ENCODE measurements around the gene MS4A1.
"Not testable (repeated sequence)": the region's sequence is repeated elsewhere in the genome, so short reads cannot be mapped to it uniquely, and the experiment has no call there.

The MS4A1 gene

DNA sequence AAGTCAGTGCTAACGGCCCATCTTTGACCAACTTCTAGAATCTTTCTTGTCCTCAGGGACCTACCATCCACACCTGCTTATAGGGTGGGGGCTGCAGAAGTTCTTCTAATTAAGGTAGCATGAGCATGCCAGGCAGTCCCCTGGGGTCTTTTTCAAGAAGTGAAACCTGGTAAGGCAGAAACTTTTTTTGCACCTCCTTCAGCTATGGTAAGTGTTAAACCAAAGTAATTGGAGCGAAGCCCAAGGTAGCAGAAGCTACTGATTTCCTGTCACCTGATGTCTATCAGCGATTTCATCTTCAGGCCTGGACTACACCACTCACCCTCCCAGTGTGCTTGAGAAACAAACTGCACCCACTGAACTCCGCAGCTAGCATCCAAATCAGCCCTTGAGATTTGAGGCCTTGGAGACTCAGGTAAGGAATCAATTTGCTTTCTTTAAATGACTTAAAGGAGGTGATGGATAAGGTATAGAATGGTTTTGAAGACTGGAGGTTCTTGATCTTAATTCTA, at the start of gene MS4A1:
TSS of gene MS4A1 (plus strand) at position 317 of the 512 bp plus-strand sequence. CDS start 6,528 bp downstream, outside the sequence.
- DNase-seq (ENCODE audit: low spot score): no peak

DNA sequence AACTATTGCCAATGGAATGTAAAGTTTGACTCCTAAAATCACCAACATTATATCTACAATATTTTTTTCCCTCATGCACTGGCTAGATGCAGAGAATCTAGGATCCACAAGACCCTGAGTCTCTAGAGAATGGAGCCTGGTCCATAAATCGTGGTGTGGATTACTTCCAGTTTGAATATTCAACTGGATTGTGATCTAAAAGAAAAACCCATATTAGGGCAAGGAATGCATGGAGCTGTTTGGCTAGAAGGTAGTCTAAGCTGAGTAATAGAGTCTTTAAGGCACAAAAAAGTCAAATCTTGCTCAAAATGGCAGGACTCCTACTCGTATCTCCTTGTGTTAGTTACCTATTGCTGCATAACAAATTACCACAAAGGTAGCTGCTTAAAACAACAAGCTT, 35.6 kb upstream of the MS4A1 start:
- DNase-seq (ENCODE audit: low spot score): no peak

DNA sequence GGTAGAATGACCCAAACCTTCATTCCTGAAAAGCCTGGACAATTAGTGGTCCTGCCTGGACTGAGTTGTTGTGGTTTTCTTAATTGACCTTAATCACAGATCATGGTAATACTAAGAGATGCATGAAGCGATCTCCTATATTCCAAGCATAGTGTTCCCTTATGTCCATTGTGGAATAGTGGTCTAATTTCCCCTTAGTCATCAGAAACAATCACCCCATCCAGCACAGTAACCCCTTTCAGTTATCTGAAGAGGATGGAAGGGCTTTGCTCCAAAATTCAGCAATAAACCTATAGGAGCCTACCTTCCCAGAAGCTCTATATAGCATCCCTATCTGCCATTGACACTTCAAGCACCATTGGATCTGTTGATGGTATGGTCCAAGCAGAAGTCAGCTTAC, 33.0 kb upstream of the MS4A1 start:
- DNase-seq (ENCODE audit: low spot score): no peak

DNA sequence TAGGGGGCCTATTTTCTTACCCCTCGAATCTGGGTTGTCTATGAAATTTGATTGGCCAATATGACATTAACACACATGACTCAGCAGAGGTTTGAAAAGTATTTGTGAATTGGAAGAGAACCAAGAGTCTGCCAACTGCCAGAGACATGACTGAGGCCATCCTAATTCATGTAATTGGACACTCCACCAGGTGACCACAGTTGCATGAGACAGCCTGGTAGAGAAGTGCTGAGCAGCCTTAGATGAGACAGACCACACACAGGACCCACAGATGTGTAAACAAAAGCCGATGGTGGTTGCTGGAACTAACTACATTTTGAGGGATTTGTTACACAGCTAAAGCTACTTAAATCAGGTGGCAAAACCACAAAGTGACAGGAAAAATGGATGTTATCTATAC, 27.1 kb upstream of the MS4A1 start:
- no peak for DNase-seq (ENCODE audit: low spot score)

DNA sequence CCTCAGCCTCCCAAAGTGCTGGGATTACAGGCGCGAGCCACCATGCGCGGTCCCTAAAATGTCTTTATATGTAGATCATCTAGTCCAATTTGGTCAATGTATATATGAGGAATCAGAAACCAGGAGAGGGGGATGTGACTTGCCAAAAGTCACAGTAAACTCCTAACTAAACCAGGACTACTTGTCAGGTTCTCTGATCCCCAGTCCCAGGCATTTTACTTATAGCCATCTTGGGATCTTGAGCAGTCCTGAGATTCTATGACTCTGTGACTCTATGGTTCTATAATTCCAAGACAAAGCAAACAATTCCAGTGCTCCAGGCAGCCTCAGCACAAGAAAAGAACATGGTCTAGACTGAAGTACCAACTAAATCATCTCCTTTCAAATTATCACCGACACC, 26.4 kb upstream of the MS4A1 start, which contains the start of gene MS4A5:
TSS of gene MS4A5 (plus strand) at position 301 of the 400 bp plus-strand sequence. CDS start 103 bp downstream, outside the sequence.
- no peak for DNase-seq (ENCODE audit: low spot score)

DNA sequence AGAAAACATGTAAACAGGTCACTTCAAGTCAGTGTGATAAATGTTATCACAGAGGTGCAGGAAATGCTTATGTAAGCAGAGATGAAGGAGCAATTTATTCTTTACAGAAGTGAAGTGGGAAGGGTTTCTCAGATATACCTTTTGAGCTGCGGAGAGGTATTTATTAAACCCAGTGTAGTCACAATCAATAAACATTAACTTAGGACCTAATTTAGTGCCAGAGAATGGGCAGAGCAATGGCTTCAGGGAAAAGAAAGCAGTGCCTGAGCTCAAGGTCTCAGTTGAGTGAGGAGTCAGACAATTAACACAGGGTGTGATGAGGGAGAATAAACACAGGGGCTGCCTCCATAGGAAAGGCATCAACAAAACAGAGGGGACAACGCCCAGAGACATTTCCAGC, 24.4 kb upstream of the MS4A1 start:
- no peak for DNase-seq (ENCODE audit: low spot score)

DNA sequence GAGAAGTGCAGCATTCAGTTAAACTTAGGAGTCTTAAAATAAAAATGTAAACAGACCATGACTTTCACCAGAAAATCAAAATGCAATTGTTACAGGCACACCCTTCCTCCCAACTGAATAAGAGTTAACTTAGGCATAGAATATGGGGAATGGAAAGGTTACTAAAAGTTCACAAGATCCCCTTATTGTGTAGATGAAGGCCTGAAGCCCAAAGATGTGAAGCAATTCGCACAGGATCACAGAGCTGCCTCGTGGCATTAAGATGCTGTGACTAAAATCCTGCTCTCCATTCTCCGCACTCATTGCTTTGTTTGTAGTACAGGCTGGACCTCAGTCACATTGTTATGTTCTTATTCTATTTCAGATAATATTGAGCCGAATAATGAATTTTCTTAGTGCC, 22.2 kb upstream of the MS4A1 start:
- DNase-seq (ENCODE audit: low spot score): no peak

DNA sequence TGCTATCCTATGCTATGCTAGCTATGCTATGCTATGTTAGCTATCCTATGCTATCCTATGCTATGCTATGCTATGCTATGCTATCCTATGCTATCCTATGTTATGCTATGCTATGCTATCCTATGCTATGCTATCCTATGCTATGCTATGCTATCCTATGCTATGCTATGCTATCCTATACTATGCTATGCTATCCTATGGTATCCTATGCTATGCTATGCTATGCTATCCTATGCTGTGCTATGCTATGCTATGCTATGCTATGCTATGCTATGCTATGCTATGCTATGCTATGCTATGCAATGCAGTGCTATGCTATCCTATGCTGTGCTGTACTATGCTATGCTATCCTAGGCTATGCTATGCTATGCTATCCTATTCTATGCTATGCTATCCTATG, 8.6 kb upstream of the MS4A1 start:
- DNase-seq (ENCODE audit: low spot score): no peak

DNA sequence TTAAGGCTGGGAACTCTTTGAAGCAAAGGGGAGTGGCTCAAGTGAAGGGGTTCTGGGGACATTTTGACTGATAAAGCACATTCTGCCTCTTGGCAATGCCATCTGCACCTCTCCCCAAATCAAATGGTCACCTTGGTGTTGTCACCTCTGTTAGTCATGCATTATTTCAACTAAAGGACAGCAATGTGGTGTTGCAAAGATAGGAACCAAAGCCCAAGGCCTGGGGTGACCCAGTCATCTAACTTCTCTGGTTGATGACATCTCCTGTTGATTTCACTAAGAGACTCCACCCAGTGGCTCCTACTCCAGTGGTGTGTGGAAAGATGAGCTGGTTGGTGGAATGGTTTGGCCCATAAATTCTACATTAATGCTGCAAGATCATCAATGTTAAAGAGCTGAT, 7.8 kb upstream of the MS4A1 start:
- no peak for DNase-seq (ENCODE audit: low spot score)

DNA sequence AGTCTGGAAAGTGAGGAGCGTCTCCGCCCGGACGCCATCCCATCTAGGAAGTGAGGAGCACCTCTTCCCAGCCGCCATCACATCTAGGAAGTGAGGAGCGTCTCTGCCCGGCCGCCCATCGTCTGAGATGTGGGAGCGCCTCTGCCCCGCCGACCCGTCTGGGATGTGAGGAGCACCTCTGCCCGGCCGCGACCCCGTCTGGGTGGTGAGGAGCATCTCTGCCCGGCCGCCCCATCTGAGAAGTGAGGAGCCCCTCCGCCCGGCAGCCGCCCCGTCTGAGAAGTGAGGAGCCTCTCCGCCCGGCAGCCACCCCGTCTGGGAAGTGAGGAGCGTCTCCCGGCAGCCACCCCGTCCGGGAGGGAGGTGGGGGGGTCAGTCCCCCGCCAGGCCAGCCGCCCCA, 4.5 kb upstream of the MS4A1 start:
- DNase-seq (ENCODE audit: low spot score): not testable (repeated sequence)

DNA sequence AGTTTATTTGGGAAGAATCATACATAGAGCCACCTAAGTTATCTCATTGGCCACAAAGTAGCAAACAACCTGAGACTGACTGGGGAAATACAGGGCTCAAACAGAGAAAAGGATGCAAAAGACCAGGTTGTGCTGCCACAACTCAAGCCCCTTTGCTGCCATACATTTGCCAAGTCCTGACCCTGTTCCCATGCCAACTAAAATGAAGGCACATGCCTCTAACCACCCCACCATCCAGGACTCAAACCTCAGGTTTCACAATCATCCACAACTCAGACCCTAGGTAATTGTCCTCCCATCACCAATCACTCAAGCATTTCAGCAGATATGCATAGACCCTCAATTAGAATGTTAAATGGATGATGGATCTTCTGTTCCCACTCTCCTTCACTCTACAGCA, 1.4 kb upstream of the MS4A1 start:
- no peak for DNase-seq (ENCODE audit: low spot score)

DNA sequence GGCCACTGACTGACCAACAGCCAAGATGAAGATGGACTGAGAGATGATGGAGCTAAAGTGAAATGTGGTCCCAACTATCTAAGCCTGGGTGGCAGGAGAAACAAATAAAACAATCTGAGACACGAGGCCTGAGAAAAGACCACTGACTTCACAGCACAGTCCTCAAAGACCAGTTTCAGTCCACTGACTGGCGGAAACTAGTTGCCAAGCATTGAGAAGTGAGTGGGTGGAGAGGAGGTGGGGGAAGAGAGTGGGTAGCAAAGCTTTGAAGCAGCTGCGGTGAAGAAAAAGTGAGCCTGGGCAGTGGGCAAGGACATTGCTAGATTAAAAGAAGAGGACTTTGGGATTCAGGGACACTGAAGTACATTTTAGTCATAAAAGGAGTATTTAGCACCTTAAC, 1.9 kb downstream of the MS4A1 start:
- no peak for DNase-seq (ENCODE audit: low spot score)

DNA sequence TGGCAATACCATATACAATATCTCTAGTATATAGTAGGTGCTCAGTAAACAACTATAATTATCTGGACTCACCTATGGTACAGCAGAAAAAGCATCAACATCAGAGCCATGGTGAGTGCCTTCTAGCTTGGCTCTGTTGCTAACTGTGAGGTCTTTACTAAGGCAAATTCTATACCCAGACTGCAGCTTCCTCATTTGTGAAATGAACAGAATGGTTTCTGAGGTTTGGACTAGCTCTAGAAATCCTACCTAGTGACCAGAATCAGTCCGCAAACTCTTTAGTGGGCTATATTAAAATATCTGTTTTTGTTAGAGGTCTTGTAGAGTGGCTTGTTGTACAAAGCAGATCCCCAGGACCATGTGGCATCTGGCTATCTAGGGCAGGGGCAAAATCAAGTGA, 3.7 kb downstream of the MS4A1 start:
- no peak for DNase-seq (ENCODE audit: low spot score)

DNA sequence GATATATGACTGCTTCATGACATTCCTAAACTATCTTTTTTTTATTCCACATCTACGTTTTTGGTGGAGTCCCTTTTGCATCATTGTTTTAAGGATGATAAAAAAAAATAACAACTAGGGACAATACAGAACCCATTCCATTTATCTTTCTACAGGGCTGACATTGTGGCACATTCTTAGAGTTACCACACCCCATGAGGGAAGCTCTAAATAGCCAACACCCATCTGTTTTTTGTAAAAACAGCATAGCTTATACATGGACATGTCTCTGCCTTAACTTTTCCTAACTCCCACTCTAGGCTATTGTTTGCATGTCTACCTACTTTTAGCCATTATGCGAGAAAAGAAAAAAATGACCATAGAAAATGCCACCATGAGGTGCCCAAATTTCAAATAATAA, 13.2 kb downstream of the MS4A1 start:
- DNase-seq (ENCODE audit: low spot score): no peak

DNA sequence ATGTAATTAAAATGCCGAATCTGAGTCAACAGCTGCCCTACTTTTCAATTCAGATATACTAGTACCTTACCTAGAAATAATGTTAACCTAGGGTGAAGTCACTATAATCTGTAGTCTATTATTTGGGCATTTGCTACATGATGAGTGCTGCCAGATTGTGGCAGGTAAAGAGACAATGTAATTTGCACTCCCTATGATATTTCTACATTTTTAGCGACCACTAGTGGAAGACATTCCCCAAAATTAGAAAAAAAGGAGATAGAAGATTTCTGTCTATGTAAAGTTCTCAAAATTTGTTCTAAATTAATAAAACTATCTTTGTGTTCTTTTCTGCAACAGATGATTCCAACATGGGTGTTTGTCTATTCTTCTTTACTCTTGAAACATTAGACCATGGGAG, 14.1 kb downstream of the MS4A1 start:
- no peak for DNase-seq (ENCODE audit: low spot score)

DNA sequence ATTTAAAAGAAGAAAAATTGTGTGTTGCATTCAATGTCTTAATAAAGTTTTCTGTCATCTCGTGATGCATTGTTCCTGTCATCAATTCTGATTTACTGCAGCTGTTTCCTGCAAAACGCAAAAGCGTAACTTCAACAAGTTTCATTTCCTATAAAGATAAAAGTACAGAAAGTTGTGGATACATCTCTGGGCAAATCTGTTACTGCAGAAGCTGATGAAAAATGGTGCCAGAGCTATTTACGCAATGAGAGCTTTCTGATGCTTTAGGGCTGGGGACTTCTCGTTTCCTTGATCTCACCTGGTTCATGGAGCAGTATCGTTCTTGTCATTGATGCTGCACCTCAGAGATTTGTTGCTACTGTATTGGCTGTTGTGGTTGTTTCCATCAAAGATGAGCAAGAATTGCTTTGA, 21.4 kb downstream of the MS4A1 start:
- no peak for DNase-seq (ENCODE audit: low spot score)

DNA sequence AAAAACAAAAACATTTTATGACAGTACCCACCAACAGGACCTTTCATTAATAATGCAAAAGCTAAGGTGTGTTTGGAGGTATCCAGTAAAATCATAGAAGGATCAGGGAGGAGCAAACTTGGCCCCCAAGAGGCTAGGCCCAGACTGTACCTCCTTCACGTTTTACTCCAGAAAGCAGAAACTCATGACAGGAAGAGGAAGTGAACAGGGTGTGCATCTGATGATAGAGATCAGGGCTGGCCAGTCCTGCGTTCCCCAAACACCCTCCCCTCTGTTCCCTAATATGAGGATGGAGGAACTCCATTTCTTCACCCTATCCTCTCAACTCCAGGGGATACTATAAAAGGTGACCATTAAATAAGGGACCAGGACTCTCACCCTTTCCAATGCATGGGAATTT, 26.7 kb downstream of the MS4A1 start:
- DNase-seq (ENCODE audit: low spot score): no peak

DNA sequence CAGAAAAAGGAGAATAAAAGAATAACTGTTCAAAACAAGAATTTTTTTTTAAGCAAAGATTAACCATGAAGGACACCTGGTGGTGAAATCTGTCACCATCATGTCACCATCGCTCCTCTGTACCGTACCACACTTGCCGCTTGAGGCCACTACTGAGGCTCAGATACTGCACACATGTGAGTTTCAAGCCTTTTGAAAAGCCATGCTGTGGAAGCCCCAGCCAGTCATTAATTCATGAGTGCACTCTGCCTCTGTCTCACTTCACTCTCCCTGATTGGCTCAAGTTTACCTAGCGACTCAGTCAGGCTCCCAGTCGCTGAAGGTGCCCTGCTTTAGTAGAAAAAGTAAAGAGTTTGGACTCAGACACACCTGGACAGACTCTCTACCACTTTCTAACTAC, 30.3 kb downstream of the MS4A1 start:
- DNase-seq (ENCODE audit: low spot score): peak; percentile 18

DNA sequence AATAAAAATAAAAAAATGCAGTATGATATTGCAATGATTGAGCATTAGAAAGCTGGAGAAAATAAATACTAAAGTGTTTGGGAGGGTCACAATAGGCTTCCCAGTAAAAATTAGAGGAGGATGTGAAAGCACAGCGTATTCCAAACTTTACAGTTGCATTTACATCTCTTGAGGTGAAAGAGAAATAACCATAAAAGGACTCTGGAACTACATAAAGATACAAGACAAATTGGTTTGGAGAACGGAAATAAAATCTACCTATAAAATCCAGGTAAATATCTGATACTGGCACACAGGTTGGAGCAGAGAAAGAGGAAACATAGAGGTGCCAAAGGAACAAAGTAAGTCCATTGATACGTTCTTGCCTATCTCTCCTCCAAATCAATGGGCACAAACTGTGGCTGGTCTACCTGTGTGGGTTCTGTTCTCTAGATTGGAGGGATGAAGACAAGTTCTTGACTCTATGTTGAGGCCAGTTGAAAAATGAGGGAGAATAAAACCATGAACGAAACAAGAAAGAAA, 36.9 kb downstream of the MS4A1 start, which contains the start of gene MS4A12:
TSS of gene MS4A12 (plus strand) at position 291 of the 522 bp plus-strand sequence. CDS start 4,541 bp downstream, outside the sequence.
- DNase-seq (ENCODE audit: low spot score): no peak

DNA sequence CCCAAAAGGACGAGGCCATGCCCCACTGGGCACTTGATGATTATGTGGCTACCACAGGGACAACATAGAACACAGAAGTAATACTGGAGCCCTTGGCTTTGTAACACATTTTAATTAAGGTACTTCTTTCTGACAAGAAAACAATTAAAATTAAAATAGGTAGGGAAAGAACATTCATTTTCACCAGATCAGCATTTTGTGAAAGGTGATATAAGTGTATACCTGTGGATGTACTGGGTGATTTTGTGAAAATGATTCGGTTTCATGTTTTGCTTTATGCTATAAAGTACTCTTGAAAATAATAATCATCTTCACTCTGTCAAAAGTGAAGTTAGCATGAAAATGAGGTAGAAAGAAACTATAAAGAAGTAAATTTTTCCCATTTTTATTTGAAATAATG, 37.8 kb downstream of the MS4A1 start:
- no peak for DNase-seq (ENCODE audit: low spot score)

DNA sequence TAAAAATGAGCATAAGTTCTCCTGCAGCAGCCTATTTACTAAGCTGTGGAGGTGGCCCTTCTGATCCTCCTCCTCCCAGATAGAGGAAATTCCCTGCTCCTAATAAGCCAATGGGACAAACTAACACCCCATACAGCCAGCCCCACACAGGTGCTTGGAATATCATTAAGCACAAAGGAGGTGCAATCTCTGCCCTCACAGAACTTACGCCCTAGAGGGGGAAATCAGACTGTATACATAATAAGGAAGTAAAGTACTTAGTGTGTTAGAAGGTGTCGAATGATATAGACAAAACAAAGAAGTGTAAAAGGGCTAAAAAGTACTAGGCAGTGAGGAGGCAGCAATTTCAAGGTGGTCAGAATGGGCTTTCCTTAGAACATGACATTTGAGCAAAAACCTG, 42.8 kb downstream of the MS4A1 start:
- DNase-seq (ENCODE audit: low spot score): no peak

DNA sequence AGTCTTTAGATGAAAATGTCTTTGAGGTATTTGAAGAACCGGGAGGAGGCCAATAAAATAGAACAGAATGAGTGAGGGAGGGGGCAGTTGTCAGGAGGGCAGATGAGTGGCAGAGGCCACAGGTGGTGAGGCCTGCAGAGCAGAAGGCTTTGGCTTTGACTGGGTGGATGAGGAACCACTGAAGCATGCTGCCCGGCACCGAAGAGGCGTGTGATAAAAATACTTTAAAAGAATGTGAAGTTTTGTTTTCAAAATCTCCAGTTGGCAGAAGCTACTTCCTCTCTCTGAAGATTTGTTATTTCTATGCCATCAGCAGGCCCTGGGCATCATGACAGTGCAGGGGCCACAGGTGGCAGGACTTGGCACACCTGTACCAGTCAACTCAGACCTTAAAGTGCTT, 43.2 kb downstream of the MS4A1 start:
- DNase-seq (ENCODE audit: low spot score): no peak

DNA sequence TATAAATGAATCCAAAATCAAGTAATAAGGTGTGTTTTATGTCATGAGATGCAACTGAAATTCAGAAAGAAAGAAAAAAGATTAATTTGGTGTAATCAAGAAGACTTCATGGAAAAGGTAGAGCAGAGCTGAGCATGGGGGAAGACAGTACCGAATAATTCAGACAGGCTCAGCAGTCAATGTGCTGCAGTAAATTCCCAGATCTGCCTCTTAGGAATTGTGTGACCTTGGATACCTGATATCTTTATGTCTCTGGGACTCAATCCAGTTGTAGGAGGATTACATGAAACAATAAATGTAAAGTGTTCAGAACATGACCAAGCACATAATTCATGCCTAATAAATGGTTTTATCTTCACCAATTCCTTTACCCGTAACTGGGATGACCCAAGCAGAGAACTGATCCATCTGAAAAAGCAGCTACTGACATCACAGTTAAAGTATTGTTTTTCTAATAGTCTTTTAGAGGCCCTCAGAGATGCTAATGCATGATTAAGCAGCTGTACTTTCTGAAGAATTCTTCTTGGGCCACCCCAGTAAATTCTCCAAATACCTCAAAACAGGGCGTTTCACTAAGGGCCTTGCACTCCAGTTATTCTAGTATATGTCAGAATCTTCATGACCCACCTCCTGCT, 44.7 kb downstream of the MS4A1 start:
- no peak for DNase-seq (ENCODE audit: low spot score)

DNA sequence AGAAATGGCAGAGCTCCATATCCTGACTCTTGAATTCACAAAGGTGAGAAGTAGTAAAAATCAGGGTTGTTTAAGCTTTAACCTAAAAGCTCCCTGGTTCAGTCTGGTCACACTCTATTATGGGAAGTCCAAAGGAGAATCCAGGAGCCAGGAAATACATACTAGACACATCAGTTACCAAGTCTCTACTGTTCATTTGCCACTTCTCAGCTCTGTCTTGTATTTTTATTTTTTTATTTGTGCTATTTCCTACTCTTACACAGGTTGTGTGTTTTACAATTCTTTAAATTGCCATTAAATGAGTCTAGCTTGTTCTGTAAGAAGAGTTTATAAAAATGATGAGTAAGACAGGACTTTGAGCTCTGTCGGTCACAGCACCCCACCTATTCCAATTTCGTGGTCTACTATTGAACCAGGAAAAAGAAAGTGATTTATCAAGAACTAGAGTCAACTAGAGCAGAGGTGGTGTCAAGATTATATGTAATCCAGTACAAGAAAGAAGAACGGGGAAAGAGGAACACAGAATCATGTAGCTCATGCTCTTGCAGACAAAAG, 46.7 kb downstream of the MS4A1 start:
- no peak for DNase-seq (ENCODE audit: low spot score)

All from COLO829 (cell line).